Parathyroid adenoma (tissue), 2 donors: ENCODE measurements around the gene PRADC1.

Experiments
- H2AFZ ChIP-seq: fragments of 300-600 bp; sonication (generic); one replicate; pipeline ENCODE4 v1.7.0; 2017; ENCODE audit warnings: antibody characterized with exemption, mild to moderate bottlenecking
- H3K27ac ChIP-seq: fragments of 300-600 bp; sonication (generic); one replicate; pipeline ENCODE4 v1.7.0; 2017
- H3K27me3 ChIP-seq: fragments of 300-600 bp; sonication (generic); one replicate; pipeline ENCODE4 v1.7.0; 2017; ENCODE audit warnings: low read length; ENCODE audit not compliant: control insufficient read depth, insufficient read depth
- H3K36me3 ChIP-seq: fragments of 300-600 bp; sonication (generic); one replicate; pipeline ENCODE4 v1.7.0; 2017; ENCODE audit warnings: low read length; ENCODE audit not compliant: control insufficient read depth, insufficient read depth
- H3K4me1 ChIP-seq: fragments of 300-600 bp; sonication (generic); one replicate; pipeline ENCODE4 v1.7.0; 2017; ENCODE audit warnings: control low read depth
- H3K4me2 ChIP-seq: fragments of 300-600 bp; sonication (generic); one replicate; pipeline ENCODE4 v1.7.0; 2017; ENCODE audit warnings: low read length
- H3K4me3 ChIP-seq: fragments of 300-600 bp; sonication (generic); one replicate; pipeline ENCODE4 v1.7.0; 2017; ENCODE audit warnings: low read depth, low read length
- H3K79me2 ChIP-seq: fragments of 300-600 bp; sonication (generic); one replicate; pipeline ENCODE4 v1.7.0; 2017; ENCODE audit warnings: control low read depth
- H3K9ac ChIP-seq: fragments of 300-600 bp; sonication (generic); one replicate; pipeline ENCODE4 v1.7.0; 2017; ENCODE audit warnings: mild to moderate bottlenecking
- H3K9me3 ChIP-seq: fragments of 300-600 bp; sonication (generic); one replicate; pipeline ENCODE4 v1.7.0; 2017; ENCODE audit warnings: low read length; ENCODE audit not compliant: control insufficient read depth
- CTCF ChIP-seq: fragments of 300-600 bp; sonication (generic); IDR thresholded peaks from one replicate; pipeline ENCODE4 v1.7.0; 2017; ENCODE audit warnings: antibody characterized with exemption, mild to moderate bottlenecking
- donor health status: primary hyperparathyroidism.

The PRADC1 gene

GRCh38 chr2:73249636-73250035 is 16.6 kb upstream of the PRADC1 start:
- Histone ChIP-seq H3K9me3 (no peaks in the 10 kb centered on the region), H3K4me2 (no peak overlapping the region), H3K27me3 (no peaks in the 10 kb centered on the region), H2AFZ (no peak overlapping the region), H3K4me1 (peaks cover 12% of the 10 kb centered on the region), H3K27ac (peak overlapping the region; percentile 13), H3K4me3 (no peak overlapping the region), H3K36me3 (no peaks in the 10 kb centered on the region), H3K79me2 (no peaks in the 10 kb centered on the region), H3K9ac (no peak overlapping the region)
- TF ChIP-seq CTCF, result no peak

GRCh38 chr2:73246850-73247249 is 13.8 kb upstream of the PRADC1 start:
- Histone ChIP-seq H3K4me1 (peaks cover 19% of the 10 kb centered on the region), H3K9me3 (no peaks in the 10 kb centered on the region), H3K36me3 (no peaks in the 10 kb centered on the region)

GRCh38 chr2:73244580-73244979 is 11.5 kb upstream of the PRADC1 start:
- no peaks in the 10 kb centered on the region for H3K27me3 ChIP-seq
- H2AFZ ChIP-seq, result no peak overlapping the region
- no peaks in the 10 kb centered on the region for H3K36me3 ChIP-seq
- H3K9ac ChIP-seq, result no peak overlapping the region
- TF ChIP-seq CTCF, result no peak
- H3K4me2 ChIP-seq, result no peak overlapping the region
- H3K27ac ChIP-seq, result no peak overlapping the region
- H3K79me2 ChIP-seq, result no peaks in the 10 kb centered on the region
- no peak overlapping the region for H3K4me3 ChIP-seq
- peaks cover 15% of the 10 kb centered on the region for H3K4me1 ChIP-seq
- no peaks in the 10 kb centered on the region for H3K9me3 ChIP-seq

More at GRCh38 chr2:73246850-73247249, 13.8 kb upstream of the PRADC1 start:
- Histone ChIP-seq H3K4me3 (no peak overlapping the region), H2AFZ (no peak overlapping the region), H3K27me3 (no peaks in the 10 kb centered on the region), H3K27ac (no peak overlapping the region), H3K9ac (no peak overlapping the region), H3K4me2 (no peak overlapping the region), H3K79me2 (no peaks in the 10 kb centered on the region)
- no peak for TF ChIP-seq CTCF

- H3K9me3 ChIP-seq, result no peaks in the 10 kb centered on the region
- H3K4me3 ChIP-seq, result no peak overlapping the region
- H3K79me2 ChIP-seq, result peaks cover 1% of the 10 kb centered on the region
- H3K4me1 ChIP-seq, result peaks cover 12% of the 10 kb centered on the region
- no peak overlapping the region for H3K27ac ChIP-seq
- no peak overlapping the region for H2AFZ ChIP-seq
- H3K4me2 ChIP-seq, result peak overlapping the region; percentile 22
- H3K36me3 ChIP-seq, result no peaks in the 10 kb centered on the region
- TF ChIP-seq CTCF, result no peak
- H3K27me3 ChIP-seq, result no peaks in the 10 kb centered on the region
- H3K9ac ChIP-seq, result no peak overlapping the region
These were observed 11.0 kb upstream of the PRADC1 start for GRCh38 chr2:73243884-73244570.

GRCh38 chr2:73239776-73240175 is 6.7 kb upstream of the PRADC1 start:
- Histone ChIP-seq H3K4me1 (peaks cover 11% of the 10 kb centered on the region), H3K27ac (no peak overlapping the region), H3K4me2 (no peak overlapping the region), H3K36me3 (no peaks in the 10 kb centered on the region), H3K4me3 (no peak overlapping the region), H3K79me2 (peaks cover 13% of the 10 kb centered on the region), H3K9ac (no peak overlapping the region), H3K9me3 (no peaks in the 10 kb centered on the region), H2AFZ (no peak overlapping the region), H3K27me3 (no peaks in the 10 kb centered on the region)
- no peak for TF ChIP-seq CTCF
